Ramos (cell line): Measurements from ENCODE around the gene MALT1.

ENCODE experiments used
- in situ Hi-C: fragments of 300-500 bp; cut with MboI; formaldehyde crosslinking; loops from one replicate; pipeline ENCODE4 v1.14.3; 2022; ENCODE audit warnings: low sequenced_read_pairs; ENCODE audit not compliant: unreplicated experiment

The MALT1 gene

DNA sequence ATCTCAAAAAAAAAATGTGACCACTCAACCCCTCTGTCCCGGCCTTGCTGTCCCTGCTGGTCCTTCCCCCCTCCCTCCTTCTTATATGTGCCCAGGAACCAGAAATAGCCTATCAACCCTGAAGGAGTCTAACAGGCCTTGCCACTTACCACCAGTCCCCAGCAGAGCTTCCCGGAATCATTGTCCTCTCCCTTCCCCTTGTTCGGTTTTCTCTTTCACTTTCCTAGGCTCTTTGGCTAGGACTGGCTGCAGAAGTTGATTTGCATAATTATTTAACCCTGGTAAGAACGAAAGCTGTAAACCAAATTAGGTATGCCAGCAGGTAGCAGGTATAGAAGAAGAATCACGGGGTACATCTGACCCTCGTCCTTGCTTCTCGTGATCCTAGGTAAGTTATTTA lies 120.8 kb downstream of the MALT1 start:
- in situ Hi-C loops: no loop called here

DNA sequence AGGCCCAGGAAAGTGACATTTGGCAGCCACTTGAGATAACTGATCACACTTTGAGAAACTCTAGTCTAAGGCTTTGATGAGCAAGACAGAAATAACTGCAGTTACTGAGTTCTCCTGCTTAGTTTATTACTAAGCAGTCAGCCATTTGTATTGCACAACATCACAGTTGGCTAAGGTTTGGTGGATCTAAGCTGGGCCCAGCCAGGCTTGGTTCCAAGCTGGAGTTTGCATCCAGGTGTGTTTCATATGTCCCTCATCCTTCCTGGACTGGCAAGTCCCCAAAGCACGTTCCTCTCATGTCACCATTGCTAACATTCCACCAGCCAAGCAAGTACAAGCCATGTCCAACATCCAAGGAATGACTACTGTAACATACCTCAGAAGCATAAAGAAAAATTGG lies 122.1 kb downstream of the MALT1 start:
- in situ Hi-C loops: no loop called here

DNA sequence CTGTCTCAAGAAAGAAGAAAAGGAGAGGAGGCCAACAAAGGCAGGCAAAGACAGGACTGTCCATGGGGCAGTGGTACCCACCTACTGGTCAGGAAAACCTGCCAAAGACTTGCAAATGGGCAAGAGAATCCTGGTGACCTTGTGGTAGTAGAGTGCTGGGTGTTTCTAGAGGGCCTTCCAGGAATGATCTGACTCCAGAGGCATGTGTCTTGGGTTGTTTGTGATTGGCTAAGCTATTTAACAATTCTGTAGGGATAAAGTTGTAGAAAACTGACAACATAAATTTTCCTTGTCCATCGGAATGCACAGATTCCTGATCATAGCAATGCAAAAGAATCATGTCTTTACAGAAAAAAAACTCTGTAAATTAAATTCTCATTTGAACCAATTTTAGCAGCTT lies 125.0 kb downstream of the MALT1 start:
- in situ Hi-C loops: no loop called here

DNA sequence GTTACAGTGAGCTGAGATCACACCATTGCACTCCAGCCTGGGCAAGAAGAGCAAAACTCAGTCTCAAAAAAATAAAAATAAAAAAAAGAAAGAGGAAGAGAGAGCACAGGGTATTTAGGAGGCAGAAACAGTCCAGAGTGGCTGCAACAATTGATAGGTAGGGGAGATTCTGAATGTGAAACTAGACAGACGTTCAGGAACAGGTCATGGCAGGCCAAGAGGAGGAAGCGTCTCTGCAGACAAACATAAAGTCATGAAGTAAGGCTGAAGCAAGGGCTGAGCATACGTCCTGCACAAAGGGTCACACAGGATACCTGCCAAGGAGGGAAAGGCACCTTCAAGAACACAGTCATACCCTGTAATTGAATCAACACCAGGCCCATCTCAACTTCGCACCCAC lies 129.3 kb downstream of the MALT1 start:
- in situ Hi-C loops: no loop called here

DNA sequence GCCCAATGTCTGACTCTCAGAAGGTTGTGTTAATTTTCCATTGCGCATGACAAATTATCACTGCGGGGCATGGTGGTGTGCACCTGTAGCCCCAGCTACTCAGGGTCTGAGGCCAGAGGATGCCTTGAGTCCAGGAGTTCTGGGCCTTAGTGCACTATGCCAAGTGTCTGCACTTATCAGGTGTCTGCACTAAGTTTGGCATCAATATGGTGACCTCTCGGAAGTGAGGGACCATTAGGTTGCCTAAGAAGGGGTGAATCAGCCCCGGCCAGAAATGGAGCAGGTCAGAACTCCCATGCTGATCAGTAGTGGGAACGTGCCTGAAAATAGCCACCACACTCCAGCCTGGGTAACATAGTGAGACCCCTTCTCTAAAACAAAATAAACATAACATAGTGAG lies 131.7 kb downstream of the MALT1 start:
- in situ Hi-C loops: no loop called here

DNA sequence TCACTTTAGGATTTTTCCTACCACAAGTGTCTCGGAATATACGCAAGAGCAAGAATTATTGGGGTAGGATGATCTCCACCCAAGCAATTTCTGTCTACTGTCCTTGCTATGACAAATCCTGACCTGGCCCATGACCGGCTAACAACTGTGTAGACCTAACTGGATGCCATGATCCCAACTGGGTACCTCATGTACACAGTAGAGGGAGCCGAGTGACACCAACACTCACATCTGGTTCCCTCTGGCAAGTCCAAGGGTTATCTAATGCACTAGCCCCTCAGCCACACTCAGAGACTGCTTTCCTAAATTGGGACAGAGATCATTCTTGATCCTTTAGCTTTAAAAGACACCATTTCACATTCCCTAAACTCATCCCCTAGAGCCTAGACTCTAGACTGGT lies 132.7 kb downstream of the MALT1 start:
- in situ Hi-C loops: no loop called here
